Activated T-helper 17 cell treated with anti-CD3 and anti-CD28 coated beads, Interleukin-2, amount 50 U/mL, for 72 hours (primary cell): ENCODE data around the gene KLK13. TPM values are rescaled to one million over a fixed set of nuclear protein-coding genes. Genes with fewer than 3 reads are reported as not detected.

Experiments used
- ATAC-seq: fragments of 150-1000 bp; cut with Tn5 transposase; replicated peaks from 2 replicates; pipeline ENCODE4 v1.10.0; 2021; ENCODE audit warnings: mild to moderate bottlenecking, moderate library complexity
- H3K27ac Mint-ChIP-seq: one replicate; pipeline ENCODE4 v1.8.0; 2022; ENCODE audit warnings: mixed read lengths
- H3K27me3 Mint-ChIP-seq: one replicate; pipeline ENCODE4 v1.8.0; 2022; ENCODE audit warnings: mixed read lengths
- H3K36me3 Mint-ChIP-seq: one replicate; pipeline ENCODE4 v1.8.0; 2022; ENCODE audit warnings: low read depth, mild to moderate bottlenecking, mixed read lengths
- H3K4me1 Mint-ChIP-seq: one replicate; pipeline ENCODE4 v1.8.0; 2022; ENCODE audit warnings: mixed read lengths
- H3K4me3 Mint-ChIP-seq: one replicate; pipeline ENCODE4 v1.8.0; 2022; ENCODE audit warnings: mild to moderate bottlenecking, mixed read lengths
- H3K9me3 Mint-ChIP-seq: one replicate; pipeline ENCODE4 v1.8.0; 2022; ENCODE audit warnings: mixed read lengths
- total RNA-seq, 2 donors: library from RNA; stranded (reverse); gene quantifications; one replicate each; pipeline ENCODE4 v1.2.3, GENCODE V29; 2022

KLK13 gene
- total RNA-seq, 2 donors from 2014 or later = not detected

DNA sequence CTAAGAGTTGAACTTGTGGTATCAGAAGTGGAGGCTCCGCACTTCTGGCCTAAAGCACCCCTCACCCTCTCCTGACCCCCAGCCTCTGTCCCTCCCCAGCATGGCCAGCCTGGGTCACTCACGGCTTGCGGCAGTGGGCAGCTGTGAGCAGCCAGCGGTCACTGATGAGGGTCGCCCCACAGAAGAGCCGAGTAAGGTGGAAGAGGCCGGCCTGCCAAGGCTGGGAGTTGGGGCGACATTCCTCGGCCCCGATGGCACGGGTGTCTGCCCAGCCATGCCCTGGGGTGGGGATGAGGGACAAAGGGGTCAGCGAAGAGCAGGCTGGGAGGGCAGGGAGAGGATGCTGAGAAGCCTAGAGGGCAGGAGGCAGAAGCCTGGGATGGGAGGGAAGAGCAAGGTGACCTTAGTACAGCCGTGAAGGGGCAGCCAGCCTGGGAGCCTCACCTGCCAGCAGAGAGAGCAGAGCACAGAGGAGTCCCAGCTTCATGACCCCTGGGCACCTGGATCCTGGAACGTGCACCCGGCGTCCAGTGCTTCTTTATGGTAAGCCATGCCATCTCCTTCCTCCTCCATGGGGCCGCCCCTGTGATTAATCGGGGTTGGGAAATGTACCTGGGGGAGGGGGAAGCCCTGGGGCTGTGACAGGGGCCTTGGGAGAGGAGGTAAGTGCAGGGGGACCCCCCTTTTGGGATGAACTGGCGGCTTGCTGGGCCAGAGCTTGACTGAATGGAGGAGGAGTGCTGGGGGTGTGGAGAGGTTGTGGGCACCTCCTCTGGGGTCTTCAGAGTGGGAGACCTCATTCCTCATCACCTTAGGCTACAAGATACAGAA is 55.6 kb downstream of the KLK13 start:
- Mint-ChIP-seq H3K9me3 (no peaks in the 10 kb centered on the region), H3K4me1 (no peaks in the 10 kb centered on the region), H3K4me3 (no peak overlapping the region), H3K27ac (no peak overlapping the region), H3K36me3 (no peaks in the 10 kb centered on the region), H3K27me3 (peaks cover 38% of the 10 kb centered on the region)
- ATAC-seq = peak; percentile 34

DNA sequence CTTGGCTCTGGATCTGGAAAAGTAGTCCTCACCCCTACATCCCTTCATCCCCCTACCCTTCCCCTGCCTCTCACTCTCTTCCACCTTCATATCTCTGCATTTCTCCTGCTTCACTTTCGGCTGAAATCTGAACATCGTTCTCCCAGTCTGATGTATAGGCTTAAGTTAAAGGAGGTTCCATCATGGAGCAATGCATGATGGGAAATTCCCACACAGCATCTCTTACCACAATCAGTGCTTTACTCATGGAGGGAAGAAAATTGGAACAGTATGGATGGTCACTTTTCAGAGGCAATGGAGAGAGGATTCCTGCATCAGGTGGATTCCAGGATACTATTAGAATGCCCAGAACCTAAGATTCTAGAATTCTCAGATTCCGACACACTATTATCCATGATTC is 57.4 kb downstream of the KLK13 start:
- Mint-ChIP-seq H3K9me3 (no peaks in the 10 kb centered on the region), H3K27ac (no peak overlapping the region), H3K27me3 (peaks cover 38% of the 10 kb centered on the region), H3K36me3 (no peaks in the 10 kb centered on the region), H3K4me1 (no peaks in the 10 kb centered on the region), H3K4me3 (no peak overlapping the region)
- ATAC-seq = no peak

DNA sequence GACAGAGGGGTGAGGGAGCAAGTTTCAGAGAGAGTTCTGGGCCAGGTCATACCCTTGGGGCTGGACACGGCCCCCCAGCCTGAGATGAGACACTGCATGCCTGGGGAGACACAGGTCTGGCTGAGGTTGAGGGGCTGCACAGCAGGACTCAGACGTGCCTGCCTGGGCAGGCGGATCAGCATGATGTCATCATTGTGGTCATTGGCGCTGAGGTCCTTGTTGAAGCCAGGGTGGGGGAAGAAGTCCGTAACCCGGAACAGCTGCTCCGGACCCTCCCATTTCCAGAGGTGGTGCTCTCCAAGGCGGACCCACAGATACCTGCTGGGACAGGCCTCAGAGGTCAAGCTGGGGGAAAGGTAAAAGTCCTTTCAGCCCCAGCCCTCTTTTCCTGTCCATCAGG is 58.5 kb downstream of the KLK13 start:
- Mint-ChIP-seq H3K4me3 (no peak overlapping the region), H3K27ac (no peak overlapping the region), H3K27me3 (peaks cover 43% of the 10 kb centered on the region), H3K4me1 (no peaks in the 10 kb centered on the region), H3K9me3 (no peaks in the 10 kb centered on the region), H3K36me3 (no peaks in the 10 kb centered on the region)
- ATAC-seq = no peak

Other genes starting within 250 kb of the KLK13 start
- 1 to 10 TPM in 1 of 2 donors, under 1 TPM in 1; 0.39 to 2.0 TPM for gene KLK1, start 241.3 kb downstream of the KLK13 start, total RNA-seq
- not detected for gene KLK15, start 231.5 kb downstream of the KLK13 start, total RNA-seq
- not detected for gene KLK3, start 210.2 kb downstream of the KLK13 start, total RNA-seq
- gene KLK2, start 191.7 kb downstream of the KLK13 start, total RNA-seq = under 1 TPM in 1 of 2 donors, not detected in 1; 0.24 TPM
- not detected for gene KLK4, start 153.7 kb downstream of the KLK13 start, total RNA-seq
- not detected for gene KLK5, start 112.1 kb downstream of the KLK13 start, total RNA-seq
- not detected for gene KLK6, start 95.5 kb downstream of the KLK13 start, total RNA-seq
- not detected for gene KLK7, start 81.2 kb downstream of the KLK13 start, total RNA-seq
- not detected for gene KLK8, start 63.5 kb downstream of the KLK13 start, total RNA-seq
- not detected for gene KLK10, start 45.4 kb downstream of the KLK13 start, total RNA-seq
- gene KLK11, start 38.5 kb downstream of the KLK13 start, total RNA-seq = not detected
- gene KLK12, start 30.1 kb downstream of the KLK13 start, total RNA-seq = not detected
- under 1 TPM; 0.26 to 0.77 TPM for gene KLK14, start 17.8 kb upstream of the KLK13 start, total RNA-seq
- 1 to 10 TPM; 7.0 to 9.7 TPM for gene CTU1, start 43.3 kb upstream of the KLK13 start, total RNA-seq
- gene SIGLEC9, start 59.8 kb upstream of the KLK13 start, total RNA-seq = under 1 TPM; 0.15 to 0.74 TPM
- gene SIGLEC7, start 77.2 kb upstream of the KLK13 start, total RNA-seq = not detected
- gene CD33, start 160.0 kb upstream of the KLK13 start, total RNA-seq = 1 to 10 TPM in 1 of 2 donors, not detected in 1; 1.2 TPM
- gene SIGLECL1, start 186.0 kb upstream of the KLK13 start, total RNA-seq = under 1 TPM in 1 of 2 donors, not detected in 1; 0.30 TPM
- gene IGLON5, start 246.6 kb upstream of the KLK13 start, total RNA-seq = under 1 TPM; 0.09 to 0.32 TPM